Liver (tissue), 2 donors: ENCODE data around the gene SYPL1.
A peak's percentile ranks its signal among the peaks of the same experiment; 100 is the strongest.

ENCODE experiments used
- CTCF ChIP-seq: fragments of 150-350 bp; IDR thresholded peaks from 2 replicates; pipeline ENCODE4 v1.5.1; 2017; ENCODE audit warnings: improper control_type of control experiment, low read depth, low read length; ENCODE audit not compliant: missing input control
- REST ChIP-seq: IDR thresholded peaks from 2 replicates; pipeline ENCODE4 v1.6.1; 2016; ENCODE audit warnings: antibody characterized with exemption, mild to moderate bottlenecking
- YY1 ChIP-seq: IDR thresholded peaks from 2 replicates; pipeline ENCODE4 v1.6.1; 2016; ENCODE audit warnings: antibody characterized with exemption, mild to moderate bottlenecking
- donor health status: healthy.

- TF ChIP-seq CTCF (no peak), REST (no peak), YY1 (peak; percentile 47)
Observed at GRCh38 chr7:106057204-106057961, 54.7 kb downstream of the SYPL1 start.
